Activated CD8-positive, alpha-beta T cell treated with anti-CD3 and anti-CD28 coated beads, Interleukin-2, amount 10 ng/mL, durations not matched to agents 7 days and 5 days (primary cell): ENCODE data around the gene MALAT1. TPM values are rescaled to one million over a fixed set of nuclear protein-coding genes. Genes with fewer than 3 reads are reported as not detected.

Experiments used
- ATAC-seq: fragments of 150-1000 bp; cut with Tn5 transposase; one replicate; pipeline ENCODE4 v1.10.0; 2021; ENCODE audit warnings: moderate library complexity
- CTCF ChIA-PET: fragments of 350-600 bp; sonication (Branson Sonifier 250); formaldehyde crosslinking; loops from one replicate; lab custom pipeline; 2021; ENCODE audit warnings: antibody characterized with exemption; lab: Charles Lee
- POLR2A ChIA-PET: fragments of 350-600 bp; sonication (Branson Sonifier 250); formaldehyde crosslinking; loops from one replicate; lab custom pipeline; 2021; ENCODE audit warnings: antibody characterized with exemption; lab: Charles Lee
- DNase-seq: peaks from one replicate; pipeline ENCODE4 v3.0.0-alpha.2; 2020
- H3K27ac Mint-ChIP-seq: one replicate; pipeline ENCODE4 v1.8.0; 2021; ENCODE audit warnings: mild to moderate bottlenecking, mixed read lengths
- H3K27me3 Mint-ChIP-seq: one replicate; pipeline ENCODE4 v1.8.0; 2021; ENCODE audit warnings: low read depth, mixed read lengths
- H3K36me3 Mint-ChIP-seq: one replicate; pipeline ENCODE4 v1.8.0; 2021; ENCODE audit warnings: low read depth, mixed read lengths
- H3K4me1 Mint-ChIP-seq: one replicate; pipeline ENCODE4 v1.8.0; 2021; ENCODE audit warnings: low read depth, mixed read lengths
- H3K4me3 Mint-ChIP-seq: one replicate; pipeline ENCODE4 v1.8.0; 2021; ENCODE audit warnings: mild to moderate bottlenecking, mixed read lengths
- H3K9me3 Mint-ChIP-seq: one replicate; pipeline ENCODE4 v1.8.0; 2022; ENCODE audit warnings: mixed read lengths; ENCODE audit not compliant: insufficient read depth
- total RNA-seq, 2 experiments: library from RNA; stranded (reverse); gene quantifications; one replicate each; pipeline ENCODE4 v1.2.3, GENCODE V29; 2021

Gene MALAT1
- total RNA-seq, 2 experiments from 2014 or later = 3,822 to 4,094 TPM

GRCh38 chr11:65536412-65537295 lies 37.8 kb downstream of the MALAT1 start:
- peaks cover 12% of the 10 kb centered on the region for H3K4me1 Mint-ChIP-seq
- CTCF ChIA-PET = interaction anchor here (0.6 to 1.4 kb wide), 3 partner anchors 15 to 52 kb away, joined by 3 to 4 read pairs (median 3); no protein-coding TSS in a partner anchor
- POLR2A ChIA-PET = interaction anchor here (0.5 to 3.2 kb wide), 4 partner anchors 8 to 36 kb away, joined by 3 to 12 read pairs (median 4); partner anchors contain the start of genes FAM89B and SCYL1

GRCh38 chr11:65537296-65537597 lies 38.4 kb downstream of the MALAT1 start:
- ATAC-seq (no peak), DNase-seq (no peak)
- Mint-ChIP-seq H3K9me3 (no peaks in the 10 kb centered on the region), H3K4me3 (no peak overlapping the region), H3K4me1 (peaks cover 17% of the 10 kb centered on the region), H3K36me3 (peaks cover 22% of the 10 kb centered on the region), H3K27ac (no peak overlapping the region), H3K27me3 (no peaks in the 10 kb centered on the region)
- POLR2A ChIA-PET = interaction anchor here (0.5 to 3.2 kb wide), 3 partner anchors 12 to 158 kb away, joined by 3 to 12 read pairs (median 4); partner anchors contain the start of genes FAM89B and SCYL1
- CTCF ChIA-PET = interaction anchor here (0.6 to 1.4 kb wide), 4 partner anchors 15 to 57 kb away, joined by 3 to 4 read pairs (median 3); no protein-coding TSS in a partner anchor

More at GRCh38 chr11:65536412-65537295, 37.8 kb downstream of the MALAT1 start:
- peaks cover 25% of the 10 kb centered on the region for H3K36me3 Mint-ChIP-seq
- no peaks in the 10 kb centered on the region for H3K27me3 Mint-ChIP-seq
- H3K4me3 Mint-ChIP-seq = no peak overlapping the region
- ATAC-seq (no peak), DNase-seq (no peak)
- H3K9me3 Mint-ChIP-seq = no peaks in the 10 kb centered on the region
- H3K27ac Mint-ChIP-seq = no peak overlapping the region

DNA sequence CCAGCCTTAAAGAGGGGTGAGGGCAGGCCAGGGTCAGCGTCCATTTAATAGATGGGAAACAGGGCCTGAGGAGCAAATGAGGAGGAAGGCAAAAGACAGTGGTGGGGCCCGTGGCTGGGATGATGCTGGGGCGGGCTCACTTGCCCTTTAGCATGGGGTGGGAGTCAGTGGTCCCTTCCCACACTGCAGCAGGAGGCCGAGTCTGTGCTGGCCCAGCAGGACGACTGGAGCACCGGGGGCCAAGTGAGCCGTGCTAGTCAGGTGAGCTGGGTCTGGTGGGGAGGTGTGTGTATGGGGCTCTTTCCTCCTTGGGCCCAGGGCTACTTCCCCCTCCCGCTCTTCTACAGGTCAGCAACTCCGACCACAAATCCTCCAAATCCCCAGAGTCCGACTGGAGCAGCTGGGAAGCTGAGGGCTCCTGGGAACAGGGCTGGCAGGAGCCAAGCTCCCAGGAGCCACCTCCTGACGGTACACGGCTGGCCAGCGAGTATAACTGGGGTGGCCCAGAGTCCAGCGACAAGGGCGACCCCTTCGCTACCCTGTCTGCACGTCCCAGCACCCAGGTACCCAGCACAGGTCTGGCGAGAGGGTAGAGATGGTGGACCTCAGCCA lies 38.9 kb downstream of the MALAT1 start:
- H3K4me1 Mint-ChIP-seq = peaks cover 17% of the 10 kb centered on the region
- H3K36me3 Mint-ChIP-seq = peaks cover 19% of the 10 kb centered on the region
- no peaks in the 10 kb centered on the region for H3K9me3 Mint-ChIP-seq
- H3K4me3 Mint-ChIP-seq = no peak overlapping the region
- ATAC-seq = no peak
- H3K27me3 Mint-ChIP-seq = no peaks in the 10 kb centered on the region
- ChIA-PET CTCF (interaction anchor here (1.1 to 1.4 kb wide), 3 partner anchors 14 to 56 kb away, joined by 3 to 4 read pairs (median 3); no protein-coding TSS in a partner anchor), POLR2A (interaction anchor here (0.5 to 3.2 kb wide), 3 partner anchors 12 to 157 kb away, joined by 3 to 12 read pairs (median 3); partner anchors contain the start of gene SCYL1)
- no peak for DNase-seq
- no peak overlapping the region for H3K27ac Mint-ChIP-seq

- H3K27ac Mint-ChIP-seq = no peak overlapping the region
- ATAC-seq = no peak
- H3K4me3 Mint-ChIP-seq = peak overlapping the region; percentile 28
- CTCF ChIA-PET = interaction anchor here (1.1 to 1.4 kb wide), 3 partner anchors 14 to 56 kb away, joined by 3 to 4 read pairs (median 3); no protein-coding TSS in a partner anchor
- H3K27me3 Mint-ChIP-seq = no peaks in the 10 kb centered on the region
- POLR2A ChIA-PET = interaction anchor here (1.1 to 3.2 kb wide), 2 partner anchors 13 to 27 kb away, joined by 3 to 12 read pairs; partner anchors contain the start of gene SCYL1
- DNase-seq = no peak
- no peaks in the 10 kb centered on the region for H3K9me3 Mint-ChIP-seq
- H3K4me1 Mint-ChIP-seq = peaks cover 17% of the 10 kb centered on the region
- peaks cover 16% of the 10 kb centered on the region for H3K36me3 Mint-ChIP-seq
These were observed 39.5 kb downstream of the MALAT1 start for GRCh38 chr11:65538232-65538914.

GRCh38 chr11:65538915-65539743 lies 40.3 kb downstream of the MALAT1 start:
- Mint-ChIP-seq H3K27me3 (no peaks in the 10 kb centered on the region), H3K36me3 (peaks cover 16% of the 10 kb centered on the region), H3K4me1 (peaks cover 17% of the 10 kb centered on the region), H3K9me3 (no peaks in the 10 kb centered on the region), H3K4me3 (peak overlapping the region; percentile 28), H3K27ac (no peak overlapping the region)
- ChIA-PET CTCF (interaction anchor here (1.7 to 8.4 kb wide), 9 partner anchors 10 to 279 kb away, joined by 4 to 172 read pairs (median 33); partner anchors contain the start of genes EHBP1L1, FAM89B, KCNK7 and LTBP3), POLR2A (interaction anchor here (1.1 to 1.4 kb wide), 5 partner anchors 13 to 114 kb away, joined by 3 to 5 read pairs (median 3); partner anchors contain the start of gene MALAT1)
- DNase-seq (no peak), ATAC-seq (no peak)

DNA sequence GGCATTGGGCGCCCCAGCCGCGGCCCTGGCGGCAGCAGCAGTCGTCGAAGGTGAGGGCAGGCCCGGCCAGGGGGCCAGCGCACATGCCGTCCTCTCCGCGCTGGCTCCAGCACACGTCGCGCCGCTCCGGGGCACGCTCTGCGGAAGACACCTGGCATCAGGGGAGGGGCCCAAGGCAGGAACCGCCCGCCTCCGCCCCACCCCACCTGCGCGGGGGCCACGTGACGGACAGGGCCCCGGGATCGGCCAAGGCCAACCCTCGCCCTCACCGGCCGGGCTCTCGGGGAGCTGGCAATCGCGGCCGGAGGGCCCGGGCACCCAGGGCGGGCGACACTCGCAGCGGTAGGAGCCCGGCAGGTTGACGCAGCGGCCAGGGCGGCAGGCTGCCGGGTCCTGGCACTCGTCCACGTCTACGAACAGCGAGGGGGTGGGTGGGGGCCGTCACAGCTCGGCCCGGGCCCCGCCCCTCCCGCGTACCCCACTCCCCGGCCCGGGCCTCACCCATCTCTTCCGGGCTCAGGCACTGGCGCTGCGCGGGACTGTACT lies 41.0 kb downstream of the MALAT1 start:
- Mint-ChIP-seq H3K4me1 (peaks cover 14% of the 10 kb centered on the region), H3K9me3 (no peaks in the 10 kb centered on the region), H3K27me3 (no peaks in the 10 kb centered on the region), H3K4me3 (peak overlapping the region; percentile 79), H3K36me3 (peaks cover 12% of the 10 kb centered on the region), H3K27ac (peak overlapping the region; percentile 82)
- ChIA-PET POLR2A (interaction anchor here (1.0 to 2.2 kb wide), 8 partner anchors 9 to 114 kb away, joined by 3 to 9 read pairs (median 4); partner anchors contain the start of genes EHBP1L1 and MALAT1), CTCF (interaction anchor here (0.7 to 8.4 kb wide), 21 partner anchors 9 to 417 kb away, joined by 3 to 172 read pairs (median 8); partner anchors contain the start of genes EHBP1L1, FAM89B, FAU and KAT5)
- peak; percentile 79 for ATAC-seq
- DNase-seq = no peak

- Mint-ChIP-seq H3K4me3 (peak overlapping the region; percentile 79), H3K27me3 (no peaks in the 10 kb centered on the region)
- peak; percentile 91 for ATAC-seq
These were observed 41.6 kb downstream of the MALAT1 start for GRCh38 chr11:65540290-65541092.

GRCh38 chr11:65541093-65541982 lies 42.5 kb downstream of the MALAT1 start:
- Mint-ChIP-seq H3K27me3 (no peaks in the 10 kb centered on the region), H3K27ac (peak overlapping the region; percentile 82), H3K4me1 (peaks cover 27% of the 10 kb centered on the region), H3K36me3 (peaks cover 15% of the 10 kb centered on the region), H3K9me3 (no peaks in the 10 kb centered on the region), H3K4me3 (peak overlapping the region; percentile 79)
- POLR2A ChIA-PET = interaction anchor here (0.6 to 2.2 kb wide), 12 partner anchors 11 to 179 kb away, joined by 3 to 9 read pairs (median 4); partner anchors contain the start of genes EHBP1L1, FAM89B, MAP3K11 and PCNX3
- DNase-seq (no peak), ATAC-seq (no peak)
- CTCF ChIA-PET = interaction anchor here (0.8 to 8.4 kb wide), 22 partner anchors 8 to 277 kb away, joined by 3 to 172 read pairs (median 8); partner anchors contain the start of genes EHBP1L1, FAM89B, KAT5 and KCNK7

More at GRCh38 chr11:65540290-65541092, 41.6 kb downstream of the MALAT1 start:
- POLR2A ChIA-PET = interaction anchor here (0.6 to 2.2 kb wide), 14 partner anchors 10 to 180 kb away, joined by 3 to 9 read pairs (median 4); partner anchors contain the start of genes EHBP1L1, FAM89B, MALAT1 and MAP3K11
- CTCF ChIA-PET = interaction anchor here (0.7 to 8.4 kb wide), 25 partner anchors 8 to 418 kb away, joined by 3 to 172 read pairs (median 6); partner anchors contain the start of genes EHBP1L1, FAM89B, FAU and KAT5
- peak overlapping the region; percentile 82 for H3K27ac Mint-ChIP-seq
- H3K36me3 Mint-ChIP-seq = peaks cover 16% of the 10 kb centered on the region
- peaks cover 20% of the 10 kb centered on the region for H3K4me1 Mint-ChIP-seq
- peak; percentile 92 for DNase-seq
- no peaks in the 10 kb centered on the region for H3K9me3 Mint-ChIP-seq
